Measurements from ENCODE around the gene ZNF180. TPM values are rescaled to one million over a fixed set of nuclear protein-coding genes. Genes with fewer than 3 reads are reported as not detected.

Gene ZNF180
- total and polyA plus RNA-seq, 2 donors (not counting 1 experiment from before 2014, with no cell fraction given): 4.4 to 16.1 TPM

GRCh38 chr19:44532819-44533218, 32.5 kb upstream of the ZNF180 start:
- no peak for DNase-seq
- Histone ChIP-seq H3K27ac (ENCODE audit: low read length in 2 of 2) (no peak overlapping the region), H3K4me2 (replicated peaks; ENCODE audit: low read depth, low read length, poor library complexity, severe bottlenecking) (no peak overlapping the region), H3K79me2 (ENCODE audit: control insufficient read depth, insufficient read depth, low read length) (no peaks in the 10 kb centered on the region), H3K9me3 (ENCODE audit: control extremely low read depth in 1 of 3, control insufficient read depth in 2 of 3, insufficient read depth in 1 of 3, low read length in 2 of 3) (peaks cover 0 to 23% (median 0%) of the 10 kb centered on the region in 3 donors), H3K36me3 (replicated peaks in 1 of 2; ENCODE audit: control extremely low read depth in 1 of 2, control insufficient read depth in 1 of 2, extremely low read depth in 1 of 2, insufficient read depth in 2 of 2, low read length in 1 of 2) (no peaks in the 10 kb centered on the region), H3K27me3 (replicated peaks in 1 of 4; ENCODE audit: control extremely low read depth in 1 of 4, control insufficient read depth in 3 of 4, insufficient read depth in 4 of 4, low read length in 3 of 4) (peaks cover 0 to 10% (median 4%) of the 10 kb centered on the region in 4 experiments), H3K4me1 (ENCODE audit: control insufficient read depth in 2 of 2, insufficient read depth in 2 of 2, low read length in 2 of 2) (no peaks in the 10 kb centered on the region), H2AFZ (ENCODE audit: insufficient read depth, low read depth, low read length, poor library complexity, severe bottlenecking) (no peak overlapping the region), H4K20me1 (ENCODE audit: control insufficient read depth, insufficient read depth, low read length, poor library complexity, severe bottlenecking) (no peaks in the 10 kb centered on the region), H3K4me3 (ENCODE audit: control extremely low read depth in 1 of 5, extremely low read depth in 1 of 5, insufficient read depth in 1 of 5, low read depth in 2 of 5, low read length in 4 of 5) (no peak overlapping the region), H3K9ac (ENCODE audit: low read length) (no peak overlapping the region)
- H3K27ac Mint-ChIP-seq: no peak overlapping the region
- peaks cover 31% of the 10 kb centered on the region for H3K27me3 Mint-ChIP-seq
- CTCF ChIA-PET: no interaction called here
- H3K9me3 Mint-ChIP-seq (ENCODE audit: insufficient read depth): peaks cover 13% of the 10 kb centered on the region
- no peak for ATAC-seq (ENCODE audit: low read depth)
- no peaks in the 10 kb centered on the region for H3K4me1 Mint-ChIP-seq
- POLR2A ChIA-PET: no interaction called here
- WGBS (ENCODE audit: insufficient coverage): 86% methylated on average over 5 of the region's 5 CpGs
- H3K4me3 Mint-ChIP-seq: no peak overlapping the region
- intact Hi-C loops (cut with micrococcal nuclease): no loop called here
- TF ChIP-seq, protein P1, sequence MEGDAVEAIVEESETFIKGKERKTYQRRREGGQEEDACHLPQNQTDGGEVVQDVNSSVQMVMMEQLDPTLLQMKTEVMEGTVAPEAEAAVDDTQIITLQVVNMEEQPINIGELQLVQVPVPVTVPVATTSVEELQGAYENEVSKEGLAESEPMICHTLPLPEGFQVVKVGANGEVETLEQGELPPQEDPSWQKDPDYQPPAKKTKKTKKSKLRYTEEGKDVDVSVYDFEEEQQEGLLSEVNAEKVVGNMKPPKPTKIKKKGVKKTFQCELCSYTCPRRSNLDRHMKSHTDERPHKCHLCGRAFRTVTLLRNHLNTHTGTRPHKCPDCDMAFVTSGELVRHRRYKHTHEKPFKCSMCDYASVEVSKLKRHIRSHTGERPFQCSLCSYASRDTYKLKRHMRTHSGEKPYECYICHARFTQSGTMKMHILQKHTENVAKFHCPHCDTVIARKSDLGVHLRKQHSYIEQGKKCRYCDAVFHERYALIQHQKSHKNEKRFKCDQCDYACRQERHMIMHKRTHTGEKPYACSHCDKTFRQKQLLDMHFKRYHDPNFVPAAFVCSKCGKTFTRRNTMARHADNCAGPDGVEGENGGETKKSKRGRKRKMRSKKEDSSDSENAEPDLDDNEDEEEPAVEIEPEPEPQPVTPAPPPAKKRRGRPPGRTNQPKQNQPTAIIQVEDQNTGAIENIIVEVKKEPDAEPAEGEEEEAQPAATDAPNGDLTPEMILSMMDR (IDR thresholded peaks at IDR 0.05): no peak
- TF ChIP-seq EZH2 (IDR thresholded peaks at IDR 0.05; ENCODE audit: borderline replicate concordance, insufficient read depth, low read depth, low read length, poor library complexity, severe bottlenecking): no peak

GRCh38 chr19:44530777-44531176, 30.5 kb upstream of the ZNF180 start:
- peaks cover 0 to 10% (median 4%) of the 10 kb centered on the region in 4 experiments for H3K27me3 ChIP-seq (replicated peaks in 1 of 4; ENCODE audit: control extremely low read depth in 1 of 4, control insufficient read depth in 3 of 4, insufficient read depth in 4 of 4, low read length in 3 of 4)
- Mint-ChIP-seq H3K27me3 (peaks cover 23% of the 10 kb centered on the region), H3K9me3 (ENCODE audit: insufficient read depth) (peaks cover 7% of the 10 kb centered on the region), H3K4me3 (no peak overlapping the region), H3K27ac (no peak overlapping the region), H3K4me1 (no peaks in the 10 kb centered on the region)
- DNase-seq (no peak), ATAC-seq (ENCODE audit: low read depth) (no peak)
- WGBS (ENCODE audit: insufficient coverage): 80% methylated on average over 6 of the region's 6 CpGs
- H3K79me2 ChIP-seq (ENCODE audit: control insufficient read depth, insufficient read depth, low read length): no peaks in the 10 kb centered on the region
- peaks cover 0 to 28% (median 0%) of the 10 kb centered on the region in 3 donors for H3K9me3 ChIP-seq (ENCODE audit: control extremely low read depth in 1 of 3, control insufficient read depth in 2 of 3, insufficient read depth in 1 of 3, low read length in 2 of 3)
- H3K9ac ChIP-seq (ENCODE audit: low read length): no peak overlapping the region
- no peak for TF ChIP-seq EZH2 (IDR thresholded peaks at IDR 0.05; ENCODE audit: borderline replicate concordance, insufficient read depth, low read depth, low read length, poor library complexity, severe bottlenecking)
- TF ChIP-seq, protein P1 (IDR thresholded peaks at IDR 0.05): no peak
- H3K4me3 ChIP-seq (ENCODE audit: control extremely low read depth in 1 of 5, extremely low read depth in 1 of 5, insufficient read depth in 1 of 5, low read depth in 2 of 5, low read length in 4 of 5): no peak overlapping the region
- no peak overlapping the region for H2AFZ ChIP-seq (ENCODE audit: insufficient read depth, low read depth, low read length, poor library complexity, severe bottlenecking)
- no peak overlapping the region for H3K27ac ChIP-seq (ENCODE audit: low read length in 2 of 2)
- no peak overlapping the region for H3K4me2 ChIP-seq (replicated peaks; ENCODE audit: low read depth, low read length, poor library complexity, severe bottlenecking)
- H3K4me1 ChIP-seq (ENCODE audit: control insufficient read depth in 2 of 2, insufficient read depth in 2 of 2, low read length in 2 of 2): no peaks in the 10 kb centered on the region
- intact Hi-C loops (cut with micrococcal nuclease): no loop called here
- H4K20me1 ChIP-seq (ENCODE audit: control insufficient read depth, insufficient read depth, low read length, poor library complexity, severe bottlenecking): no peaks in the 10 kb centered on the region
- no peaks in the 10 kb centered on the region for H3K36me3 ChIP-seq (replicated peaks in 1 of 2; ENCODE audit: control extremely low read depth in 1 of 2, control insufficient read depth in 1 of 2, extremely low read depth in 1 of 2, insufficient read depth in 2 of 2, low read length in 1 of 2)
- POLR2A ChIA-PET: no interaction called here
- CTCF ChIA-PET: no interaction called here

All from B cell (primary cell).